IPS-18c (cell line): ENCODE measurements around the gene GPR146.

ENCODE experiments used
- H3K4me3 ChIP-seq: 2 replicates; pipeline ENCODE4 v1.7.0; 2013; ENCODE audit warnings: low read depth, mild to moderate bottlenecking, low read length, moderate library complexity; ENCODE audit not compliant: insufficient read depth
- H3K9me3 ChIP-seq: one replicate; pipeline ENCODE4 v1.6.1; 2013; ENCODE audit warnings: mild to moderate bottlenecking, low read length, moderate library complexity; ENCODE audit not compliant: control insufficient read depth, insufficient read depth

The GPR146 gene

DNA sequence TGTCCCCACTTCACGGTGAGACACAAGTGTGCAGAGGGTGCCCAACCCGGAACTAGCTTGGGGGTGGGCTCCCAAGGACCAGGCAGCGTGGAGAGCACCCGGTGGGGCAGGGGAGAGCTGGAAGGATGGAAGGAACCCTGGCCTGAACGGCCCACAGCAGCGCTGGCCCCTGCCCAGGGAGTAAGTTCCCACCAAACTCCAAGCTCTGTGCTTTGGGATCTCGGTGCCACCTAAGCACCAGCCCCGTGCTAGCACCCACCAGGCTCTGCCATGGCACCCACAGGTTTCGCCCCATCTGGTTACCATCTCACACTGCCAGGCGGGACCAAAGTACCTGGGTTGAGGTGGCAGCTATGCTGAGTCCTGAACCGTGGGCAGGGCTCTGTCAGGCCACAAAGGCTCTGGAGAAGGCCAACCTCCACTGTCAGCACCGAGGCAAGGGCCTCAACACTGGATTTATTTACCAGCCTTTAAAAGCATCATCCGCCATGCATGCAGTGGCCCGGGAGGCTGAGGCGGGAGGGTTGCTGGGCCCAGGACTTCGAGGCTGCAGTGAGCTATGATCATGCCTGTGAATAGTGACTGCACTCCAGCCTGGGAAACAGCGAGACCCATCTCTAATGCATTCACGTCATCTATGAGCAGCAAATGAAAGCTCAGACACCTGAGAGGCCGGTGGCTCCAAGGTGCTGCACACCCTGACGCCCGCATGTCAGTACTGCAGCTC is 59.6 kb downstream of the GPR146 start:
- Histone ChIP-seq H3K9me3 (peaks cover 2% of the 10 kb centered on the region), H3K4me3 (no peak overlapping the region)

- Histone ChIP-seq H3K9me3 (peaks cover 2% of the 10 kb centered on the region), H3K4me3 (no peak overlapping the region)
These were observed 60.3 kb downstream of the GPR146 start for GRCh38 chr7:1104516-1105179.

DNA sequence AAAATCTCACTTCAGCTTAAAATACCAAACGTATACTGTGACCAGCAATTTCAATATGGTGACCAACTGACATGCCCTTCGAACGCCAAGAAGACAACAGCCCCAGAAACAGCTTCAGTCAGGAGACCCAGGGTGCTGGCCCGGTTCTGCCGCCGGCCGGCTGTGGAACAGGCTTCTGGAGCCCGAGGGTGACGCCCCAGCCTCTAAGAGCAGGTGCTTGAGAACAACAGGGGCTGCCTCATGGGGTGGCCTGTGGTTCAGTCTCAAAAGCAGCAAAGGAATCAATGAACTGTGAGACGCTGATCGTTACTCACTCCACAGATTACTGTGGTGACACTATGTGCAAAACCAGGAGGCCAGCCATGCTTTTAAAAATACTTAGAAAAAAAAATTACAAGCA is 60.8 kb downstream of the GPR146 start:
- Histone ChIP-seq H3K4me3 (no peak overlapping the region), H3K9me3 (peaks cover 2% of the 10 kb centered on the region)

DNA sequence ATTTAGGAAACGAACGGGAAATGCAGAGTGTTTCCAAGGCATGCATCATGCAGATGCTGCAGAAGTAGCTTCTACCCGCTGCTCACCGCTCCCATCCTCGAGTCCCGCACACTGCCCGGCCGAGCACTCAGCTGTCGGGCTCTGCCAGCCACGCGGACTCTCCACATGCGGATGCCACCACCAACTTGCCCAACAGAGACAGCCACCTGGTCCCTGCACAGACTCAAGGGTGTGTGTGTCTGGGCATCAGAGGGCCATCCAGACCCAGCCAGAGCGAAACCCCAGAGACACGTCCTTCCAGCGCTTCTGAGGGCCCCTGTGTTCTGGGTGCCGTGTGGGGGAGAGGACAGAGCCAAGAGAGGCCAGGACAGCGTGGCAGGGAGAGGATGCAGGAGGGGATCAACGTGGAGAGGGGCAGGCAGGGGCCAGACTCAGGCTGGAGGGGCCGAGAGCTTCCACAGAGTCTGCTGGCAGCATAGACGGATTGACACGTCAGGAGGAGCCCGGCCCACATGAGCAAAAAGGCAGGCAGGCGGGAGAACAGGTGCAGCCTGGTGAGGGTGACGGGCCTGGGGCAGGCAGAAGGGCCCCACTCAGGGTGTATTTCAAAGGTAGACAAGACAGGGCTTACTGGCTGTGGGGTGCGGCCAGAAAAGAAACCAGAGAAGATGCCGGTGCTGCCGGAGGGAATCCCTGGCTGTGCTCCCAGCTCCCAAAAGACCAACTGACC is 61.9 kb downstream of the GPR146 start:
- Histone ChIP-seq H3K4me3 (no peak overlapping the region), H3K9me3 (peaks cover 2% of the 10 kb centered on the region)

- H3K9me3 ChIP-seq: peaks cover 4% of the 10 kb centered on the region
- no peak overlapping the region for H3K4me3 ChIP-seq
These were observed 62.6 kb downstream of the GPR146 start for GRCh38 chr7:1106793-1107421.

GRCh38 chr7:1108264-1108920 is 64.0 kb downstream of the GPR146 start:
- Histone ChIP-seq H3K4me3 (no peak overlapping the region), H3K9me3 (peaks cover 2% of the 10 kb centered on the region)
